Duodenal mucosa (tissue), 2 donors: ENCODE results near the gene KRTAP10-7.
"Not testable (repeated sequence)": the region's sequence is repeated elsewhere in the genome, so short reads cannot be mapped to it uniquely, and the experiment has no call there.

Experiments
- H3K27ac ChIP-seq: one replicate; pipeline ENCODE4 v1.7.0; 2013; ENCODE audit warnings: low read depth, low read length
- H3K27me3 ChIP-seq, 2 donors: one replicate each; pipeline ENCODE4 v1.7.0; 2013; ENCODE audit warnings: low read length in 2 of 2, control low read depth in 1 of 2; ENCODE audit not compliant: insufficient read depth in 2 of 2, control insufficient read depth in 1 of 2
- H3K36me3 ChIP-seq, 2 donors: one replicate each; pipeline ENCODE4 v1.7.0; 2013; ENCODE audit warnings: low read length in 2 of 2, control low read depth in 1 of 2; ENCODE audit not compliant: insufficient read depth in 2 of 2, control insufficient read depth in 1 of 2
- H3K4me1 ChIP-seq, 2 donors: one replicate each; pipeline ENCODE4 v1.7.0; 2013; ENCODE audit warnings: low read length in 2 of 2, control low read depth in 1 of 2; ENCODE audit not compliant: insufficient read depth in 2 of 2, control insufficient read depth in 1 of 2
- H3K4me3 ChIP-seq, 2 donors: one replicate each; pipeline ENCODE4 v1.7.0; 2013; ENCODE audit warnings: low read length in 2 of 2, low read depth in 1 of 2
- H3K9ac ChIP-seq, 2 donors: one replicate each; pipeline ENCODE4 v1.7.0; 2013; ENCODE audit warnings: low read length in 2 of 2, low read depth in 1 of 2
- H3K9me3 ChIP-seq, 2 donors: one replicate each; pipeline ENCODE4 v1.7.0; 2013; ENCODE audit warnings: low read length in 2 of 2, control low read depth in 1 of 2; ENCODE audit not compliant: control insufficient read depth in 1 of 2

The KRTAP10-7 gene

DNA sequence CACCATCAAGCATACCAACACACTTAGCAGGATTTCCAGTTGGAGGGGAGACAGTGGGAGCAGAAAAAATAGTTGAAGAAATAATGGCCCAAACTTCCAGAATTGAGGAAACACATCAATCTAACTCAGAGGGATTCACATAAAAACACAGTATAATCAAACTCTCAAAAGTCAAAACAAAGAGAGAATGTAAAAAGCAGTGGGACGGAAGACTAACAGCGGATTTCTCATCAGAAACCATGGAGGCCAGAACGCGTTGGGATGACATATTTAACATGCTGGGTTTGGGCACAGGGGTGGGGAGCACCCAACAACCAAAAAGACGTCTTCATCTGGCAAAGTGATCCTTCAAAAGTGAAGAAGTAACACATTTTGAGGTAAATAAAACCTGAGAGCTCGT is 19.5 kb downstream of the KRTAP10-7 start:
- Histone ChIP-seq H3K4me1 (peaks cover 0 to 11% of the 10 kb centered on the region in 2 donors), H3K27ac (no peak overlapping the region), H3K9ac (no peak overlapping the region), H3K4me3 (no peak overlapping the region), H3K36me3 (no peaks in the 10 kb centered on the region), H3K9me3 (peaks cover 11 to 15% of the 10 kb centered on the region in 2 donors), H3K27me3 (no peaks in the 10 kb centered on the region)

DNA sequence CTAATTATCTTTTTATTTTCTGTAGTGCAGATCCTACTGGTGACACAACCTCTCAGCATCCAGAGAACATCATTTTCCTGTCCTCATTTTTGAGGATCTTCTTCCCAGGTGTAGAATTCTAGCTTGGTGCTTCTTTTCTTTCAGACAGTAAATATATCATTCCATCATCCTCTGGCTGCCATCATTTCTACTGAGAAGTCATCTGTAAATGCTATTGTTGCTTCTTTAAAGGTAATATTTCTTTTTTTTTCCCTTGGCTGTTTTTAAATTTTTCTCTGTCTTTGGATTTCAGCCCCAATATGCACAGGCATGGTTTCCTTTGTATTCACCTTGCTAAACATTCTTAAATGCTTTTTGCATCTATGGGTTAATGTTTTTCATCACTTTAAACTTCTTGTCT is 23.2 kb downstream of the KRTAP10-7 start:
- no peak overlapping the region for H3K27ac ChIP-seq
- no peaks in the 10 kb centered on the region for H3K27me3 ChIP-seq
- no peak overlapping the region for H3K4me3 ChIP-seq
- peaks cover 11 to 15% of the 10 kb centered on the region in 2 donors for H3K9me3 ChIP-seq
- peaks cover 0 to 8% of the 10 kb centered on the region in 2 donors for H3K4me1 ChIP-seq
- H3K9ac ChIP-seq = no peak overlapping the region
- H3K36me3 ChIP-seq = no peaks in the 10 kb centered on the region

DNA sequence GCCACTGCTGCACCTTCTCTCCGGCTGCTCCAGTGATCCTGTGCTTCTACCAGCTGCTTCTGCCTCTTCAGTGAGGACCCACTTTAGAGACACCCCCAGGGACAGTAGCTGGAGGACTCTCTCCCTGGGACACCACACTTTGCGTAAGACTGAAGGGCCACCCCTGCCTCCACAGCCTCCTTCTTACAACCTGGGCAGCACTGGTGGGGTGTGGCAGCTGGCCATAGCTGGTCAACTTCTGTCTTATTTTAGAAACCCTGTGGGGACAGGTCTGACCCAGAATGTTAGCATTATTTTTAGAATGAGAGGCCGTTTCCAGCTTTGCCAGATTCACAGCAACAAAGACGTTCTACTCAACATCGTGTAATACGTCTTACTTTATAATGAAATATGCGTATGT is 25.4 kb downstream of the KRTAP10-7 start:
- H3K27me3 ChIP-seq = peaks cover 0 to 5% of the 10 kb centered on the region in 2 donors
- H3K36me3 ChIP-seq = no peaks in the 10 kb centered on the region
- H3K4me3 ChIP-seq = no peak overlapping the region
- no peak overlapping the region for H3K9ac ChIP-seq
- H3K9me3 ChIP-seq = peaks cover 11 to 15% of the 10 kb centered on the region in 2 donors
- no peak overlapping the region for H3K27ac ChIP-seq
- H3K4me1 ChIP-seq = no peaks in the 10 kb centered on the region

DNA sequence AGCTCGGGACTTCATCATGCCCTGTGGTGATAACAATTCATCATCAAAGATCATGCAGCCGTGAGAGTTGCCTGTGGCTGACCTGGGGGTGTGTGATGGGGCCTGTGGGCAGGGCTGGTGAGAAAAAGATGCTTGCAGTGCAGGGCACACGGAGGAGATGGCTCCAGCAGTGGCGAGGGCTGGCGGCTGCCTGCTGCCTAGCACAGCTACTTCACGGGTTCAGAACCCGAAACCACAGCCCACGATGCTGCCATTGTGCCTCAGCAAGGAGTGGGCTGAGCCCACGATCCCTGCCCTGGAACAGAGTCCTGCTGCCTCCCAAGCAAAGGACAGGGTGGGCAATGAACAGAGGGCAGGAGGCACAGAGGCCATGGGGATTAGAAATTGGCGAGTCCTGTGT is 25.9 kb downstream of the KRTAP10-7 start:
- Histone ChIP-seq H3K9ac (no peak overlapping the region), H3K27ac (no peak overlapping the region), H3K36me3 (no peaks in the 10 kb centered on the region), H3K4me1 (no peaks in the 10 kb centered on the region), H3K27me3 (peaks cover 0 to 5% of the 10 kb centered on the region in 2 donors), H3K9me3 (peaks cover 11 to 15% of the 10 kb centered on the region in 2 donors), H3K4me3 (no peak overlapping the region)

DNA sequence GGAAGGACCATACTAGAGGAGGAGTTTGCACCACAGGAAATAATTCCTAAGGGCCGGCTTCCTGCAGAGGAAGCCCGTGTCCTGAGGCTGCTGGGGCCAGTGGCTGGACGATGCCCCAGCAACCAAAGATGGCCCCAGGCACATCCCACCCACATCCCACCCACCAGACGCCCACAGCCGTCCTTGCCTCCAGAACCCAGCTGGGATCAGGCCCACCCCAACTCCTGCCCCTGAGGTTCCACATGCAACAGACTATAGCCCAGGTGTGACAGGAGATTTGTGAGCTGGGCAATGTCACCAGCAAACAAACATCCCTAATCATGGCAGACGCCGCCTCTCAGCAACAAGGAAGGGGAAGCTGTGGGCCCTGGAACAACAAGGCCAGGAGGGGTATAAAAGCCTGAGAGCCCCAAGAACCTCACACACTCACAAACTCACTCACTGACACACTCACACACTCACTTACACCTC is 26.3 kb downstream of the KRTAP10-7 start, which contains the start of gene KRTAP10-9:
TSS of gene KRTAP10-9 (plus strand) at position 421 of the 471 bp plus-strand sequence. CDS start 79 bp downstream, outside the sequence.
- Histone ChIP-seq H3K9me3 (peaks cover 11 to 15% of the 10 kb centered on the region in 2 donors), H3K4me1 (no peaks in the 10 kb centered on the region), H3K9ac (no peak within 1 kb of the TSS), H3K27me3 (peaks cover 0 to 5% of the 10 kb centered on the region in 2 donors), H3K36me3 (no peaks in the 10 kb centered on the region), H3K27ac (no peak within 1 kb of the TSS), H3K4me3 (no peak within 1 kb of the TSS)

DNA sequence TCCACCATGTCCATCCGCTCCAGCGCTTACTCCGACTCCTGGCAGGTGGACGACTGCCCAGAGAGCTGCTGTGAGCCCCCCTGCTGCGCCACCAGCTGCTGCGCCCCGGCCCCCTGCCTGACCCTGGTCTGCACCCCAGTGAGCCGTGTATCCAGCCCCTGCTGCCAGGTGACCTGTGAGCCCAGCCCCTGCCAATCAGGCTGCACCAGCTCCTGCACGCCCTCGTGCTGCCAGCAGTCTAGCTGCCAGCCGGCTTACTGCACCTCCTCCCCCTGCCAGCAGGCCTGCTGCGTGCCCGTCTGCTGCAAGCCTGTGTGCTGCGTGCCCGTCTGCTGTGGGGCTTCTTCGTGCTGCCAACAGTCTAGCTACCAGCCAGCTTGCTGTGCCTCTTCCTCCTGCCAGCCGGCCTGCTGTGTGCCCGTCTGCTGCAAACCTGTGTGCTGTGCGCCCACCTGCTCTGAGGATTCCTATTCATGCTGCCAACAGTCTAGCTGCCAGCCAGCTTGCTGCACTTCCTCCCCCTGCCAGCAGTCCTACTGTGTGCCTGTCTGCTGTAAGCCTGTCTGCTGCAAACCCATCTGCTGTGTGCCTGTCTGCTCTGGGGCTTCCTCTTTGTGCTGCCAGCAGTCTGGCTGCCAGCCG is 26.9 kb downstream of the KRTAP10-7 start:
- not testable (repeated sequence) for H3K27me3 ChIP-seq, H3K36me3 ChIP-seq, H3K4me3 ChIP-seq, H3K27ac ChIP-seq, H3K9ac ChIP-seq, H3K4me1 ChIP-seq
- peaks cover 15 to 18% of the 10 kb centered on the region in 2 donors for H3K9me3 ChIP-seq

DNA sequence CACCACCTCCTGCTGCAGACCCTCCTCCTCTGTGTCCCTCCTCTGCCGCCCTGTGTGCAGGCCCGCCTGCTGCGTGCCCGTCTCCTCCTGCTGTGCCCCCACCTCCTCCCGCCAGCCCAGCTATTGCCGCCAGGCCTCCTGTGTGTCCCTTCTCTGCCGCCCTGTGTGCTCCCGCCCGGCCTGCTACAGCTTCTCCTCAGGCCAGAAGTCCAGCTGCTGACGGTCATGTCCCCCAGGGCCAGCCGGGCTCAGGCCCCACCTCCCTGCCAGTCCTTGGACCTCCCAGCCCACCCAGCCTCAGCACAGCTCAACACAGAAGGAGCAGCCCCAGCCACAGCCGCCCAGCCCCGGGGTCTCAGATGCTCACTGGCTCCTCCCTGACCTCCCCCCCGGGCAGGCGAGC is 27.4 kb downstream of the KRTAP10-7 start:
- H3K27ac ChIP-seq, H3K4me3 ChIP-seq, H3K36me3 ChIP-seq, H3K9ac ChIP-seq, H3K27me3 ChIP-seq, H3K4me1 ChIP-seq: not testable (repeated sequence)
- H3K9me3 ChIP-seq = peaks cover 15 to 18% of the 10 kb centered on the region in 2 donors

DNA sequence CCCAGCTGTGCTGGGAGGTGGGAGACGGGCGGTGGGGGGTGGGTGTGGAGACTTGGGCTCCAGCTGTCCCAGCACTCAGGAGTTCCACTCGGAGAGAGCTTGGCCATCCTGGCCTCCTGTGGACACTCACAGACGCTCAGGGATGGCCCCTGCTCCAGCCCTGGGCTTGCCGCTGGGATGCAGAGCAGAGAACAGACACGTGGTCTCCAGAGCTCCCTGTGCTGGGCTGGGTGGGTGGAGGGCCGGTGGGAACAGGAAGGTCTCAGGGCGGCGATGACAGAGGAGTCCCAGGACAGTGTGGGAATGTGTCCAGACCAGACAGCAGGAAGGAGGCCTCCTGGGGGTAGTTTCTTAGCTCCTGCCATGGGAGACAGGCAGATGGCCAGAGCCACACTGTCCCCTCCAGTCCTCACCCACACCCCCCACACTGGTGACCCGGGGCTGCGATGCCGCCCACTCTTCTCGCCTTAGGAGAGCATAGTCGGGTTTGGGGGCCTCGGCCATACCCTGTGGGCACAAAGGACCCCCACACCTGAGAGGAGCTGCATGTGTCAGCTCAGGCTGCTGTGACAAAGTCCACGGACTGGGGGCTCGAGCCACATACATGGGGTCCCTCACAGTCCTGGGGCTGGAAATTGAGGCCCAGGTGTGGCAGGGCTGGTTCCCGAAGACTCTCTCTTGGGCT is 28.5 kb downstream of the KRTAP10-7 start:
- peaks cover 0 to 5% of the 10 kb centered on the region in 2 donors for H3K27me3 ChIP-seq
- H3K27ac ChIP-seq = no peak overlapping the region
- no peak overlapping the region for H3K9ac ChIP-seq
- H3K4me1 ChIP-seq = no peaks in the 10 kb centered on the region
- no peak overlapping the region for H3K4me3 ChIP-seq
- peaks cover 6 to 10% of the 10 kb centered on the region in 2 donors for H3K9me3 ChIP-seq
- no peaks in the 10 kb centered on the region for H3K36me3 ChIP-seq

DNA sequence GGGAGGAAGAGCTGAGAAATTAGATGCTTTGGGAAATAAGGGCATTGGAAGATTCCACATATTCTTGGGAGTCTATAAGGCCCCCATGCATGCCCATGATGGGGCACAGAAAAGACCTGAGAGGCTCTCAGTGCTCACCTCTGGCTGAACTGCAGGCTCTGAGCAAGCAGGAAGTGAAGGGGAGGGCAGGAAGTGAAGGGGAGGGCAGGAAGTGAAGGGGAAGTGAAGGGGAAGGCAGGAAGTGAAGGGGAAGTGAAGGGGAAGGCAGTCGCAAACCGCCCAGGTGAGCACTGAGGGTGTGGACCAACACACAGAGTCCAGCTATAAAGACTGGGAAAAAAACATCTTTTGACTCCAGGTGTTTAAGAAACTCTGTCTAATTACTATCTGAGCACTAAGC is 30.0 kb downstream of the KRTAP10-7 start:
- H3K4me1 ChIP-seq = no peaks in the 10 kb centered on the region
- no peak overlapping the region for H3K4me3 ChIP-seq
- H3K27ac ChIP-seq = no peak overlapping the region
- peaks cover 2 to 5% of the 10 kb centered on the region in 2 donors for H3K27me3 ChIP-seq
- H3K9ac ChIP-seq = no peak overlapping the region
- H3K9me3 ChIP-seq = peaks cover 3% of the 10 kb centered on the region in 2 donors
- no peaks in the 10 kb centered on the region for H3K36me3 ChIP-seq

DNA sequence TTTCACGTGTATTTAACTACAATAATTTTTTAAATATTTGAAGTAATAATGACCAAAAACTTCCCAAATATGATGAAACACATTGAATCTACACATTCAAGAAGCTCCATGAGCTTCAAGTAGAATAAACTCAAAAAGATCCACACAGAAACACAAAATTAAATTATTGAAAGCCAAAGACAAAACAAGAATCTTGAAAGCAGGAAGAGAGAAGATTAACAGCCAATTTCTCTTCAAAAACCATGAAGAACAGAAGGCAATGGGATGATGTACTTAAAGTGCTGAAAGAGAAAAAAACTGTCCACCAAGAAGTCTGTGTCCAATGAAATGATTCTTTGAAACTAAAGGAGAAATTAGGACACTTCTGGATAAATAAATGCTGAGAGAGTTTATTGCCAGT is 31.7 kb downstream of the KRTAP10-7 start:
- H3K9me3 ChIP-seq = peaks cover 3% of the 10 kb centered on the region in 2 donors
- H3K27ac ChIP-seq = no peak overlapping the region
- H3K36me3 ChIP-seq = no peaks in the 10 kb centered on the region
- H3K27me3 ChIP-seq = peaks cover 2 to 5% of the 10 kb centered on the region in 2 donors
- H3K9ac ChIP-seq = no peak overlapping the region
- H3K4me3 ChIP-seq = no peak overlapping the region
- no peaks in the 10 kb centered on the region for H3K4me1 ChIP-seq
